DMS 273 (cell line): ENCODE measurements around the gene NTRK1.

ENCODE experiments used
- DNase-seq: peaks from one replicate; lab custom pipeline; 2025; ENCODE audit not compliant: unreplicated experiment; lab: John Stamatoyannopoulos, UW

Gene NTRK1

GRCh38 chr1:156860628-156861423 is at the start of gene NTRK1:
Gene NTRK1, plus strand, starts transcription at chr1:156860865. Its CDS starts 70 bp downstream, at chr1:156860935.
- peak; percentile 97 for DNase-seq

- DNase-seq, result no peak
These were observed 49.5 kb upstream of the NTRK1 start for GRCh38 chr1:156811168-156811567.

GRCh38 chr1:156812293-156812990 is 48.2 kb upstream of the NTRK1 start:
- no peak for DNase-seq

GRCh38 chr1:156813298-156813697 is 47.4 kb upstream of the NTRK1 start:
- DNase-seq, result no peak

GRCh38 chr1:156813750-156814570 is 46.7 kb upstream of the NTRK1 start:
- peak; percentile 79 for DNase-seq

- DNase-seq, result no peak
These were observed 45.9 kb upstream of the NTRK1 start for GRCh38 chr1:156814571-156815260.

GRCh38 chr1:156815307-156815826 is 45.3 kb upstream of the NTRK1 start:
- DNase-seq, result peak; percentile 48

- DNase-seq, result no peak
These were observed 44.7 kb upstream of the NTRK1 start for GRCh38 chr1:156815961-156816422.

- no peak for DNase-seq
These were observed 43.9 kb upstream of the NTRK1 start, which contains the start of gene SH2D2A for GRCh38 chr1:156816561-156817328. Gene SH2D2A, minus strand, starts transcription at chr1:156816848. Its CDS starts 140 bp downstream, at chr1:156816708.

GRCh38 chr1:156821801-156822200 is 38.9 kb upstream of the NTRK1 start:
- DNase-seq, result no peak

- no peak for DNase-seq
These were observed 38.0 kb upstream of the NTRK1 start for GRCh38 chr1:156822680-156823079.

- no peak for DNase-seq
These were observed 37.4 kb upstream of the NTRK1 start for GRCh38 chr1:156823210-156823790.

GRCh38 chr1:156826630-156827029 is 34.0 kb upstream of the NTRK1 start:
- no peak for DNase-seq

- no peak for DNase-seq
These were observed 32.1 kb upstream of the NTRK1 start for GRCh38 chr1:156828400-156829124.

- no peak for DNase-seq
These were observed 28.2 kb upstream of the NTRK1 start for GRCh38 chr1:156832434-156832833.

- no peak for DNase-seq
These were observed 27.1 kb upstream of the NTRK1 start for GRCh38 chr1:156833603-156834002.

- DNase-seq, result no peak
These were observed 26.3 kb upstream of the NTRK1 start for GRCh38 chr1:156834322-156834721.

- no peak for DNase-seq
These were observed 24.5 kb upstream of the NTRK1 start for GRCh38 chr1:156836041-156836654.
